K562 (cell line): ENCODE data around the gene RFPL3. TPM values are rescaled to one million over a fixed set of nuclear protein-coding genes. Genes with fewer than 3 reads are reported as not detected.

Experiments
- ATAC-seq: fragments of 200-7000 bp; cut with Tn5 transposase; 3 replicates; pipeline ENCODE4 v1.9.1; 2020; ENCODE audit warnings: moderate library complexity
- BruUV-seq: library from RNA; stranded (reverse); fragments of 400-500 nt; replicated peaks from 2 replicates; lab custom pipeline; 2021; lab: Mats Ljungman, UMichigan
- CTCF ChIA-PET: fragments of 300-600 bp; formaldehyde crosslinking; extraction: SDS; loops from one replicate; lab custom pipeline; 2021; ENCODE audit warnings: low intra/inter-chr PET ratio; lab: Yijun Ruan, JAX
- POLR2A ChIA-PET: fragments of 300-600, 350-650 bp; sonication (Branson Sonifier 250); formaldehyde crosslinking; extraction: SDS; loops from one replicate; lab custom pipeline; 2021; ENCODE audit warnings: antibody characterized with exemption, inconsistent platforms; lab: Yijun Ruan, JAX
- DNase-seq, 4 experiments: peaks; one replicate each; pipeline versions ENCODE4 v3.0.0 to v3.0.0-alpha.2; 2011 to 2018; ENCODE audit warnings: low spot score in 3 of 4, mixed read lengths in 3 of 4; ENCODE audit errors: extremely low read depth in 1 of 4
- FAIRE-seq: peaks from 2 replicates; lab custom pipeline; 2011; peaks lifted over from hg19 to GRCh38; lab: Jason Lieb, UNC
- H2AFZ ChIP-seq: 2 replicates; pipeline ENCODE4 v1.6.0; 2011; ENCODE audit warnings: low read depth, low read length, control low read depth, inconsistent platforms
- H3K27ac ChIP-seq: fragments of 200-600 bp; 3 replicates; pipeline ENCODE4 v1.8.0; 2011; ENCODE audit warnings: low read depth, mild to moderate bottlenecking, control low read depth, inconsistent platforms, low read length, moderate library complexity, mixed read lengths; ENCODE audit errors: extremely low read depth
- H3K27me3 ChIP-seq, 2 experiments: fragments of 300-600 bp in 1 of 2; 2 replicates in 1 of 2; 3 replicates in 1 of 2; pipeline versions ENCODE4 v1.6.0 to v1.8.0; 2011; ENCODE audit warnings: inconsistent platforms in 2 of 2, low read length in 2 of 2, mild to moderate bottlenecking in 1 of 2, mixed read lengths in 1 of 2, moderate library complexity in 1 of 2; ENCODE audit not compliant: control insufficient read depth in 2 of 2, insufficient read depth in 2 of 2
- H3K36me3 ChIP-seq: fragments of 300-600 bp; 3 replicates; pipeline ENCODE4 v1.8.0; 2011; ENCODE audit warnings: mild to moderate bottlenecking, low read length, inconsistent platforms; ENCODE audit not compliant: control insufficient read depth, insufficient read depth
- H3K4me1 ChIP-seq, 2 experiments: fragments of 200-600 bp in 1 of 2; replicated peaks in 1 of 2; 2 replicates in 1 of 2; 3 replicates in 1 of 2; pipeline versions ENCODE4 v1.5.1 to v1.8.0; 2011; ENCODE audit warnings: inconsistent platforms in 2 of 2, low read length in 2 of 2, mild to moderate bottlenecking in 1 of 2, mixed read lengths in 1 of 2, moderate library complexity in 1 of 2; ENCODE audit not compliant: control insufficient read depth in 2 of 2, insufficient read depth in 2 of 2
- H3K4me2 ChIP-seq: 2 replicates; pipeline ENCODE4 v1.6.1; 2011; ENCODE audit warnings: low read length, control low read depth, inconsistent platforms, mixed read lengths; ENCODE audit not compliant: insufficient read depth
- H3K4me3 ChIP-seq: fragments of 200-600 bp; sonication (generic), shearing (Covaris generic); 2 replicates; pipeline ENCODE4 v1.5.1; 2016; ENCODE audit warnings: control low read depth, inconsistent platforms
- H3K79me2 ChIP-seq: fragments of 200-600 bp; 3 replicates; pipeline ENCODE4 v1.8.0; 2011; ENCODE audit warnings: low read length, inconsistent platforms; ENCODE audit not compliant: control insufficient read depth, insufficient read depth
- H3K9ac ChIP-seq, 2 experiments: 2 replicates each; pipeline versions ENCODE4 v1.6.0 to v1.6.1; 2011; ENCODE audit warnings: low read depth in 2 of 2, low read length in 2 of 2, control low read depth in 1 of 2, inconsistent platforms in 1 of 2, mild to moderate bottlenecking in 1 of 2, mixed read lengths in 1 of 2; ENCODE audit not compliant: insufficient read depth in 1 of 2
- H3K9me1 ChIP-seq: one replicate; pipeline ENCODE4 v1.6.0; 2011; ENCODE audit warnings: inconsistent platforms, mild to moderate bottlenecking, low read length, moderate library complexity; ENCODE audit not compliant: control insufficient read depth, insufficient read depth
- H3K9me3 ChIP-seq: replicated peaks from 2 replicates; pipeline ENCODE4 v1.5.1; 2011; ENCODE audit warnings: low read depth, low read length, inconsistent platforms; ENCODE audit not compliant: control insufficient read depth, insufficient read depth
- H4K20me1 ChIP-seq: replicated peaks from 2 replicates; pipeline ENCODE4 v1.6.1; 2011; ENCODE audit warnings: low read length, inconsistent platforms, mixed read lengths; ENCODE audit not compliant: control insufficient read depth, insufficient read depth
- ARID3A ChIP-seq: IDR thresholded peaks from 2 replicates; pipeline ENCODE4 v1.6.1; 2012; ENCODE audit warnings: low read depth, low read length, improper control_type of control experiment, borderline replicate concordance
- FIP1L1 ChIP-seq: fragments of 200-400 bp; formaldehyde crosslinking; IDR thresholded peaks from 2 replicates; pipeline ENCODE4 v1.6.1; 2018; ENCODE audit warnings: mild to moderate bottlenecking, low read depth, low read length; ENCODE audit not compliant: poor library complexity, severe bottlenecking
- MCM3 ChIP-seq: fragments of 450-650 bp; IDR thresholded peaks from 2 replicates; pipeline ENCODE4 v1.6.1; 2016
- NRF1 ChIP-seq, 2 experiments: fragments of 450-650 bp; IDR thresholded peaks in 1 of 2; conservative IDR thresholded peaks in 1 of 2; 2 replicates each; pipeline ENCODE4 v1.6.1; 2014; ENCODE audit warnings: mild to moderate bottlenecking in 2 of 2
- RBM17 ChIP-seq: fragments of 200-400 bp; formaldehyde crosslinking; IDR thresholded peaks from 2 replicates; pipeline ENCODE4 v1.6.1; 2017; ENCODE audit warnings: low read depth, mild to moderate bottlenecking, low read length, borderline replicate concordance
- SP1 ChIP-seq: sonication (generic); formaldehyde crosslinking; IDR thresholded peaks from 2 replicates; pipeline ENCODE4 v1.8.1; 2022; ENCODE audit warnings: mild to moderate bottlenecking, missing genetic modification reagents
- TRIM25 ChIP-seq: fragments of 450-650 bp; IDR thresholded peaks from 2 replicates; pipeline ENCODE4 v1.7.0; 2016; ENCODE audit warnings: borderline replicate concordance
- ZBTB33 ChIP-seq: sonication (generic); formaldehyde crosslinking; IDR thresholded peaks from 2 replicates; pipeline ENCODE4 v1.8.1; 2023; ENCODE audit warnings: mild to moderate bottlenecking, missing genetic modification reagents
- WGBS: fragments of 100-300 bp; shearing (Covaris generic); methylation state at CpG from one replicate; pipeline ENCODE4 v1.1.6; 2016; ENCODE audit warnings: low coverage, mixed read lengths; ENCODE audit not compliant: insufficient coverage; ENCODE audit errors: missing lambda C conversion rate; 5-methylcytosine and 5-hydroxymethylcytosine counted together
- in situ Hi-C: fragments of 300-500 bp; cut with MboI; formaldehyde crosslinking; loops from 4 replicates; pipeline ENCODE4 v1.15.0; 2018; ENCODE audit warnings: inconsistent platforms, mixed read lengths
- intact Hi-C: fragments of 100-400 bp; cut with micrococcal nuclease; formaldehyde crosslinking; loops from 2 replicates; pipeline ENCODE4 v1.14.2; 2022
- polyA plus RNA-seq, 8 experiments: library from polyadenylated mRNA; depleted of rRNA in 4 of 8; stranded (reverse) in 5 of 8; unstranded in 3 of 8; fragments of >200 nt; fragmentation: Nextera tagmentation in 2 of 8; fragmentation: Illumina TruSeq in 1 of 8; extraction: Ambion mirVana in 2 of 8; extraction: Trizol in 1 of 8; gene quantifications; 2 replicates each; pipeline versions ENCODE4 v1.2.1 to v1.2.3, GENCODE V29; 2011 to 2014; ENCODE audit warnings: inconsistent platforms in 1 of 8, missing spikeins in 1 of 8
- total RNA-seq, 7 experiments: library from RNA; depleted of rRNA in 6 of 7; stranded (reverse); fragments of >200 nt in 6 of 7; fragmentation: Illumina TruSeq in 2 of 7; extraction: Trizol in 2 of 7; gene quantifications; 2 replicates each; pipeline versions ENCODE4 v1.2.1 to v1.2.3, GENCODE V29; 2011 to 2021; ENCODE audit warnings: low replicate concordance in 1 of 7

The RFPL3 gene
- total and polyA plus RNA-seq, 9 of the 15 experiments (the other 6 are each of a cell fraction or from before 2014, with no cell fraction given), result not detected

DNA sequence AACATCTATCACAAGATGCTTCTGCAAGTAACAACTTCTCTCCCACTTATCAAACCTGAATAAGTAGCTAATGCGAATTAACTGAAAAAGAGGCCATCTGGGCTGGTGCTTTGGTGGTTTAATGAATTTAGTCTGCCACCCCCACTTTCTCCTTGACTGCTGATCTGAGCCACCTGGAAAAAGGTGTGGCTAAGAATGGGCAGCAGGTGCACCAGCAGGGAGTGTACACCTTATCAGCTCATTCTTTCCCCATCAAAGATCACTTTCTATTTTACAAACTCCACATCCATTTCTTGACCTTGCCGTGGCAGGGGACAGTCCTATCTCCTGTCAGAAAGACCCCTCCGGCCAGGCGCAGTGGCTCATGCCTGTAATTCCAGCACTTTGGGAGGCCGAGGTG, 6.5 kb downstream of the RFPL3 start:
- WGBS, result 9% methylated on average over 4 of the region's 5 CpGs
- in situ Hi-C loops (no loop called here), intact Hi-C loops (no loop called here)
- Histone ChIP-seq H3K4me1 (no peaks in the 10 kb centered on the region), H3K36me3 (no peaks in the 10 kb centered on the region), H3K4me3 (no peak overlapping the region), H3K79me2 (no peaks in the 10 kb centered on the region), H3K27me3 (peaks cover 0 to 3% of the 10 kb centered on the region in 2 experiments; a peak in 2 of 5 replicates), H3K9me1 (no peaks in the 10 kb centered on the region), H4K20me1 (no peaks in the 10 kb centered on the region), H3K27ac (no peak overlapping the region), H2AFZ (no peak overlapping the region), H3K9me3 (no peaks in the 10 kb centered on the region), H3K9ac (no peak overlapping the region), H3K4me2 (no peak overlapping the region)
- BruUV-seq, result no TSS peak
- TF ChIP-seq MCM3, result no peak
- no peak for DNase-seq
- ChIA-PET CTCF (no interaction called here), POLR2A (no interaction called here)
- no peak for ATAC-seq
- no peak for FAIRE-seq

DNA sequence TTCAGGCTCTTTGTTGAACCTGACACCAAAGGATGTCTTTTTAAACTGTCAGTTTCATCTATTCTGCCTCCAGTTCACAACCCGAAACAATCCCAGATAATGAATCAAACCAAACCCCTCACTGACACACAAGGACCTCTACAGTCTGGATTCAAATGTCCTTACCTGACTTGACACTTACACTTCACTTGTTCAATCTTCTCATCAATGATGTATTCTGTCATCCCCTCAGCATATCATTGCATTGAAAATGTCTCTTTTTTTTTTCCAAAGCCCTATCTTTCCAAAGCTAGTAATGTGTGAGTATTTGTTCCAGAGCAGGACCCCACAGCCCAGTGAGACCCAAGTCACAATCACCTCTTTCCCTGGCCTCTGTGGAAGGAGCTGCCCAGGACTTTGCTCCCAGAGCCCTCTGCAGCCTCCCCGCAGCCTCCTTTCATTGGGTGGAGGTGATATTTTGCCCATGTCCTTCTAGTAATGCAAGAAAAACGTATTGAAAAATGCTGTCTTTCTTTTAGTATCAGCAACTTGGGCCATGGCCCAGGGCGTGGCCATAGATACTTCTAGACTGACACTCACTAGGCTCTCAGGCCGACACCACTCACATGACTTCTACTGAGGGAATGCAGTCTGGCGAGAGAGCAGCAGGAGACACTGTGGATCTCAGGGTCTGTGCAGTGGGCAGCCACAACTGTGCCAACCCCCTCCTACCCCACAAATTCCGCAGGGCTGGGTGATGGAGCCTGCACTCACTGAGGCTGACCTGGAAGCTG, 18.2 kb downstream of the RFPL3 start:
- peaks cover 0 to 8% of the 10 kb centered on the region in 2 experiments; a peak in 3 of 5 replicates for H3K4me1 ChIP-seq
- no peaks in the 10 kb centered on the region for H3K9me3 ChIP-seq
- WGBS, result 10% methylated on average over 6 of the region's 7 CpGs
- intact Hi-C loops (loop anchor here (10.0 kb wide), 1 partner anchor 401 kb away; no protein-coding TSS in a partner anchor), in situ Hi-C loops (no loop called here)
- H2AFZ ChIP-seq, result no peak overlapping the region
- ATAC-seq (no peak), DNase-seq (no peak), FAIRE-seq (no peak)
- H3K79me2 ChIP-seq, result no peaks in the 10 kb centered on the region
- ChIA-PET POLR2A (no interaction called here), CTCF (interaction anchor here (0.6 to 0.7 kb wide), 2 partner anchors 10 to 28 kb away, joined by 3 read pairs; no protein-coding TSS in a partner anchor)
- BruUV-seq, result no TSS peak
- H3K4me3 ChIP-seq, result no peak overlapping the region
- no peak overlapping the region for H3K9ac ChIP-seq
- no peaks in the 10 kb centered on the region for H3K9me1 ChIP-seq
- H3K4me2 ChIP-seq, result no peak overlapping the region
- H3K27ac ChIP-seq, result no peak overlapping the region
- H3K36me3 ChIP-seq, result no peaks in the 10 kb centered on the region
- no peaks in the 10 kb centered on the region for H3K27me3 ChIP-seq
- no peaks in the 10 kb centered on the region; the same call in 1 of the 2 replicates for H4K20me1 ChIP-seq
- TF ChIP-seq SP1 (CRISPR knock-in tag) (no peak), ZBTB33 (CRISPR knock-in tag) (no peak), ARID3A (no peak), FIP1L1 (no peak), TRIM25 (no peak), RBM17 (no peak), NRF1 (conservative IDR thresholded peaks at IDR 0.05 in 1 of 2, IDR thresholded peaks at IDR 0.05 in 1 of 2) (no peak)
